ENCODE measurements around the gene CFL1.
"Not testable (repeated sequence)": the region's sequence is repeated elsewhere in the genome, so short reads cannot be mapped to it uniquely, and the experiment has no call there.

The CFL1 gene

DNA sequence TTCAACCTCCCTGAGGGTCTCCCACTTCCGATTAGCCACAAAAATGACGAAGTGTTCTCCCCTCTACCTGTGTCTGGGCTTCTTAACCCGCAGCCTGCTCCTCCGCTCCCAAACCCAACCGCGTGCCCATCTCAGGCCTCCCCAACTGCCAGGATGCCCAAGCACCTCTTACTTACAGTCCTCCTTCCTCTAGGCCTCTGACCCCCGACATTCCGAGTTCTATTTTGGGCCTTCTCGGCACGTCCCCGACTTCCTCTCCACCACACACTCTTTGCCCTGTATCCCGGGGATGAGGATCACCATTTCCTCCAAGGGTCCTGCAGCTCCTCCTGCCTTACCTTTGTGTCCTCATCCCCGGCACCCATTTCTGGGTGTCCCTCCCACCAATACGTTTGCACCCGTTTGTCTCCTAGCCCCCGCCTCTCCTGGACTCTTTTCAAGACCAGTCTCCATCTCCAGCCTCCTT is 1.9 kb upstream of the CFL1 start:
- peak in 1 of 3 donors; percentile 37 for DNase-seq (ENCODE audit: low read depth in 2 of 3, low spot score in 1 of 3)

DNA sequence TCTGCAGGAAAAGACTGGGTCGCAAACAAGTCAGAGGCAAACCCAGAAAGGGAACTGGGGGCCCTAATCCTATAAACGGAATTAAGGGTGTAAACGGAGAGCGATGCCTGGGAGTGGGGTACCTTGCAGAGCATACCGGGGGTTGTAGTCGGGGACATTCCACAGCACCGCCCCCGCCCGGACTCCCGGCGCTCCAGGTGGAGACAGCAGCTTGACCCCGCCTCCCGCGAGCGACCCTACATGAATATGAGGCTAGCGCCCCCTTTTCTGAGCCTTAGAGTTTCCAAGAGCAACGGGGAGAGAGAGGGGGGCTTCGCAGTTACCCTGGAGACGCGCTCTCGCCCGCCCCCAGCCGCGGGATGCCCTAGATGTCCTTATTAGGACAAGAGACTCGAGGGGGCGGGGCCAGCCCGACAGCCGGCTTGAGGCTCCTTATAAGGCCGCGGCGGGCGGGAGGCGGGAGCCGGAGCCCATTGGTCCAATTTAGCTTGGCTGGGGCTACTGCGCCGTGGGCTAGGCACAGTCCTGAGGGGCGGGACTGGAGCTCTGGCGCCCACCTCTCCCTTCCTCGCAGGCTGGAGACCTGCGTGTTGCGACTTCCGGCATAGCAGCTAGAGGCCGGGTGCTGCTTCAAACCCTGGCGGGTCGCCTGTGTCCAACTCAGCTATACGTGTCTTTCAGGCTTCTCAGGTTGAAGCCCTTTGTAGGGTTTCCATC is 1.3 kb upstream of the CFL1 start:
- DNase-seq (ENCODE audit: low read depth in 2 of 3, low spot score in 1 of 3): peak; percentile 93 to 99 (median 97)

DNA sequence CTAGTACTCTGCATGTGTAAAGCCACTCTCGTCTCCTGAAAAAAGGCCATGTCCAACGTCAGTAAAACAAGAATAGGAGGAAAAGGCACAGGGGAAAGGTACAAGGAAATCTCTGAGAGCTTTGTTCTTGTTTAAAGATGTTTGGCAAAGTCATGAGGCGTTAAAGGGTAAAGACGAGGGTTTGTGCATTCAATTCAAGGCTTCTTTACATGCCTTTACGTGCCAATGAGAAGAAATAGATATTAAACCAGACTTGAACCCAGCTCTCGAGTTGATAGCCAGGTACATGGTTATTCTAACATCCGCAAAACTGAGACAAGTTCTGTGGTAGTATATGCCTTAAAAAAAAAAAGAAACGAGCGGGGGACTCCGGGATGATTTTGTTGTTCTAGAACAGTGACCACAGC is 704 bp upstream of the CFL1 start:
- DNase-seq (ENCODE audit: low read depth in 2 of 3, low spot score in 1 of 3): no peak

DNA sequence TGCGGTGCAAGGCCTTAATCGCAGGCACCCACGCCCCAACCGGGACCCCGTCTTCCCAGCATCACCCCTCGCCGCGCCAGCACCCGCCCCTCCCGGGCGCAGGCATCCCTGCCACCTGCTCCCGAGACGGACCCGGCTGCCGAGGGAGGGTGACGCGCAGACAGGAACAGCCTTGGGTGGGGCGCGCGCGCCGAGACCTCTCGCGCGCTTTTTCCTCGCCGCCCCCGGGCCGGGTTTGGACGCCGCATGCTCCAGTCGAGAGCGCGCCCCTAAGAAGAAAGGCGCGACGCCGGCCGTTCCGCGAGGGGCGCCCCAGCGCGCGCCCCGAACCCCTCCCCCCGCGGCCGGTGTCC is 504 bp downstream of the CFL1 start:
- DNase-seq (ENCODE audit: low read depth in 2 of 3, low spot score in 1 of 3): peak in 1 of 3 donors; percentile 50

DNA sequence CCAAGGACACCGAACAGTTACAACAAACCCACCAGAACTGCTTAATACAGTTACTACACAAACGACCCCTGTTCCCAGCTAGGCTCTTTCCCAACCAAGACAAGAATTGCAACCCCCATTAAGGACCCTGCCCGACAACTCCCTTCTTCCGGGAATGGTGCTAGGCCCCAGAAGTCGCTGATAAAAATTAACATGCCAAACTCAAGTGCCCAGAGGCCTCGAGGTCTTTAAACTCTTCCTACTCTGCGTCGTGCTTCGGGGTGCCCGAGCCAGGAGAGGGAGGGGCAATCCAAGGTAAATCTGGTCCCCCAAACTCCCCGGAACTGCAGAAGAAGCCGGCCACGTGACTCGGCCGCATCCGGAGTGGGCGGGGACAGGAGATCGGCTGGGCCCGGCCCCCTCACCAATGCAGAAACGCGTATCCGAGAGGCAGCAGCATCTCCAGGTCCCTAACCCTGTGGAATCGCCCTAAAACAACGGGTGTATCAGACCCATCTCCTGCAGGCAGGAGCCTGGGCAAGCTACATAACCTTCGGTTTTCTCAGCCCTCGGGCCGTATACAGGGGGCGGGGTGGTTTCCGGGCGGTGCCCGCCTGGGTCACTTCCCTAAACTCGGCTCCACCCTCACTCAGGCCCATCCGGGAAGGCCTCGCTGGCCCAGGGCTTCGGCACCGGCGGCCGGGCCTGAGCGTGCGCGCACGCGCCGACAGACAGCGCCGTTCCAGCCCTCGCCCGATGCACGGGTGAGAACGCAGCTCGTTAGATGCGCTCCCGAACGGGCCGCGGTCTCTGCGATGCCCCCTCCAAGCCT is 1.1 kb downstream of the CFL1 start:
- DNase-seq (ENCODE audit: low read depth in 2 of 3, low spot score in 1 of 3): peak; percentile 65 to 77 (median 75)

DNA sequence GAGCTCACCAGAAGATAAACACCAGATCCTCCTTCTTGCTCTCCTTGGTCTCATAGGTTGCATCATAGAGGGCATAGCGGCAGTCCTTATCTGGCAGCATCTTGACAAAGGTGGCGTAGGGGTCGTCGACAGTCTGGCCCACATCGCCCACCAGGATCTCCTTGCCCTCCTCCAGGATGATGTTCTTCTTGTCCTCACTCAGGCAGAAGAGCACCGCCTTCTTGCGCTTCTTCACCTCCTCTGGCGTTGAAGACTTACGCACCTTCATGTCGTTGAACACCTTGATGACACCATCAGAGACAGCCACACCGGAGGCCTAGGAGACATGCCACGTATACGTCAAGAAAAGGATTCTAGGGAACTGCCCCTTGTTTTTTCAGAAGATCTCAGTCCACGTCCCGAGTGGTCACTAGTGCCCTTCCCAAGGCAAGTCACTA is 2.0 kb downstream of the CFL1 start:
- DNase-seq (ENCODE audit: low read depth in 2 of 3, low spot score in 1 of 3): no peak

DNA sequence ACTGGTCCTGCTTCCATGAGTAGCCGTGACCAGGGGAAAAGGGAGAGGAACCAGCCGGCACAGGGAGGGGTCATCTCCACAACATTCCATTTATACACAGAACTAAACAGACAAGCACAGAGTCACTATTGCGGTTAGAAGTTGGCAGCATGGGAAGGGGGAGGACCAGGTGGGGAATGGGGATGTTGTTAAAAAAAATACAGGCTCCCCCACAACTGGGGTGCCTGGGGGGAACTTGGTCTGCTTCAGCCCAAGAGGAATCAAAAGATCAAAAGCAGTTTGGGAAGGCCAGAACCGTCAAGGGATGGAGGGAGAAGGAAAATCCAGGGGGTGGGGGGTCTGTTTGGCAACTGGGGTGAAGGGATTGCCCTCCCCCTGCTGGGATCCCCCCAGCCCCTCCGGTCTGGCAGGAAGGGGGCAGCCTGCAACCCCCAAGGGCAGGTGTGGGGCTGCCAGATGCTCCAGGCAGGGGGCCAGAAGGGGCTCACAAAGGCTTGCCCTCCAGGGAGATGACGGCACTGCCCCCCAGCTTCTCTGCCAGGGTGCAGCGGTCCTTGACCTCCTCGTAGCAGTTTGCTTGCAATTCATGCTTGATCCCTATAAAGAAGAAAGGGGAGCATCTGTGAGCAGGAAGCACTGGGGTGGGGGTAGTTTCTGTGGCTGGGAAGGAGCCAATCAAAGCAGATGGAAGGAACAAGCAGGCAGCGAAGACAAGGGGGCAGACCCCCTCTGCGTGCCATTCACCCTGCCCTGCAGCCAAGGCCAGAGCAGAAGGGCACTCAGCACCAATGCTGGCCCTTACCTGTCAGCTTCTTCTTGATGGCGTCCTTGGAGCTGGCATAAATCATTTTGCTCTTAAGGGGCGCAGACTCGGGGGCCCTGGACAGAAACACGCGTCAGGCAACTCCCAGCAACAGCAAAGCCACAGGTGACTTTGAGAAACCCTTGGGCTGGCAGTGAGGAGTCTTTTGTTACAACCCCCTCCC is 2.8 kb downstream of the CFL1 start:
- DNase-seq (ENCODE audit: low read depth in 2 of 3, low spot score in 1 of 3): no peak

DNA sequence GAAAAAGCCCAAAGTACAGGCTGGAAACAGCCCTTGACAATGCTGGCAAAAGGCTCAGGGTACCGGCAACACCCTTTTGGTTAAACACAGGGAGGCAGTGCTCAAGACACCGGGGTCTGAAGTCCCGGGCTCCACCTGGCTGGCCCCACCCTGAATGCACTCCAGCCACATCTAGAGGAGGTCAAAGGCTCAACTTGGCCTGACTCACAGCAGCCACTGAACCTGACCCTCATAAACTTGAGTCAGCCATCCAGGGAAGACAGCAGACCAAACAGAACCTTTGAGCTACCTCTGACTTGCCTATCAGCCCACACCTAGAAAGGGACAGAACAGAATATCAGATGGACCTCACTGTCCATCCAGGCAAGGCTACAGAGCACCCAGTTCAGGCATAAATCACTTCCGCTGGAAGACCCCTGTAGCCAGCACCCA is 3.8 kb downstream of the CFL1 start:
- no peak for DNase-seq (ENCODE audit: low read depth in 2 of 3, low spot score in 1 of 3)

DNA sequence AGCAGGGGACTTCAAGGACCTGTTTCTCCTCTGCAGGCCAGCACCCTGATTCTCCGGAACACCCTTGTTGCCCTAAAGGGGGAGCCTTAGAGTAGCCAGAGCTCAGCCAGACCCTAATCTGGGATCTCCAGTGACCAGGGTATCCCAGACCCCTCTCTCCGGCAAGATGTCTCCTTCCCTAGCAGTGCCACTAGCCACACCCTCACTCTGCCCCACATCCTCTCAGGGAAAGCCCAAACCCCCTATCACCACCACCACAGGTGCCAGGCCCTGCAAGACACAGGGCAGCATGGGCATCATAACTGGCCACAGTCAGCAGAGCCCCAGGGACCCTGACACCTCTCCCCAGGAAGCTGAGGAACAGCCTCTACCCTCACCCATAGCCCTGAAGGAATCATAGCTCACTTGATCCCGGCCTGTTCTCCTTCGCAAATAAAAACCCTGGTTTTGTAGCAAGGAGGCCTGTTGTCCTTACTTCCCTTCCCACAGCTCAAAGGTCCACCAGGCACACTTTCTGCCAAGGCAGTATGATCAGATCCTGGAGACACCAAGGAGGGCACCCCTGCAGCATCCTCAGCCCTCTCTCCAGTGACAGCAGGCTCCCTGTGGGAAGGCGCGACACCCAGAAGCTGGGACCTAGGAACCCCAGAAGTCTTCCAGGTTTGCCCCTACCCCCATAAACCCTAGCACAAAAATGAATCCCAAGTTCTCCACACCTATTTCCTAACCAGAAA is 4.6 kb downstream of the CFL1 start:
- no peak for DNase-seq (ENCODE audit: low read depth in 2 of 3, low spot score in 1 of 3)

DNA sequence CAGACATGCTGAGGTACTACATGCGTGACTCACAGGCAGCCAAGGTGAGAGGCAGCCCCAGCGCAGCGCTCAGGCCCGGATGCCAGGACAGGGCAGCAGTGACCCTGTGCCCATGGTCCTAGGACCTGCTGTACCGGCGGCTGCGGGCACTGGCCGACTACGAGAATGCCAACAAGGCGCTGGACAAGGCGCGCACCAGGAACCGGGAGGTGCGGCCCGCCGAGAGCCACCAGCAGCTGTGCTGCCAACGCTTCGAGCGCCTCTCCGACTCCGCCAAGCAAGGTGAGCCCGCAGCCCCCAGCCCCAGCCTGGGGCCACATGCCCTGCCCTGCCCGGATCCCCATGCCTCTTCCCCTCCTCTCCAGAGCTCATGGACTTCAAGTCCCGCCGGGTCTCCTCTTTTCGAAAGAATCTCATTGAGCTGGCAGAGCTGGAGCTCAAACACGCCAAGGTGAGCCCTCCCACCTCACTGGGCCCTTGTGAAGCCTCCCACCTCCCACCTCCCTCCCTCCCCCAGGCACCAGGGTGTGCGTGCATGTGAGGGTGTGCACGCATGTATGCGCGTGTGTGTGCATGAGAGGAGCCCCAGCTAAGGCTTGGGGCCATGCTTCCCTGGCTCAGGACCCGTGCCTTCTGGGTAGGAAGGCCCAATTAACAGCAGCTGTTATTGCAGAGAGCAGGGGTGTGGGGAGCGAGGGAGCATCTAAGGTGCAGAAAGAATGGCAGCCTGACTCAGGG is 5.3 kb downstream of the CFL1 start:
- DNase-seq (ENCODE audit: low read depth in 2 of 3, low spot score in 1 of 3): no peak

DNA sequence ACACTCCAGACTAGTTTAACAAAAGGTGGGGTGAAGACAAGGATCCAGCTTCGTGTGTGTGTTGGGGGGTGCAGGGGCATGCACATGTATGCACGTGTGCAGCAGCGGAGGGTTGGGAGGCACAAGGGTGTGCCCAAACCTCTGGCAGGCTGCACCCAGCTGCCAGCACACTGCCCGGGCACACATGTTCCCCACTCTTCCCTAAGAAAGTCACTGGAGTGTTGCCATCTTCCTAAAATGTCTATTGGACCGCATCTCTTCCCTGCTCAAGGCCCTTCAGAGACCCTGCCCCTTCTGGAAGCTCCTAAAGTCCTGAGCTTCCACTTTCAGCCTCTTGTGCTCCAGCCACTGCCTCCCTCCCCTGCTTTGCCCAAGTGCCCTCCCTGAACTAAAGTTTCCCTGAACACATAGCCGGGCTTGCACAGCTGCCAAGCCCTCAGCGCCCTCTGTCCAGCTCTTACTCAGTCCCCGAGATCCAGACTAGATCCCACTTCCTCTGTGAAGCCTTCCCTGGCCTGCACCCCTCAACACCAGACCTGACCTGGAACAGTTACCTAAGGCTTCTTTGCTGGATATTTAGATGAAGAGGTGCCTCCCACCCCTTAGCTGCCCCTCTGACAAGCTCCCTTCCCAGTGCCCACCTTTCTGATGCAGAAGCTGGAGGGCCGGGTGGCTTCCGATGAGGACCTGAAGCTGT is 6.0 kb downstream of the CFL1 start:
- DNase-seq (ENCODE audit: low read depth in 2 of 3, low spot score in 1 of 3): no peak

DNA sequence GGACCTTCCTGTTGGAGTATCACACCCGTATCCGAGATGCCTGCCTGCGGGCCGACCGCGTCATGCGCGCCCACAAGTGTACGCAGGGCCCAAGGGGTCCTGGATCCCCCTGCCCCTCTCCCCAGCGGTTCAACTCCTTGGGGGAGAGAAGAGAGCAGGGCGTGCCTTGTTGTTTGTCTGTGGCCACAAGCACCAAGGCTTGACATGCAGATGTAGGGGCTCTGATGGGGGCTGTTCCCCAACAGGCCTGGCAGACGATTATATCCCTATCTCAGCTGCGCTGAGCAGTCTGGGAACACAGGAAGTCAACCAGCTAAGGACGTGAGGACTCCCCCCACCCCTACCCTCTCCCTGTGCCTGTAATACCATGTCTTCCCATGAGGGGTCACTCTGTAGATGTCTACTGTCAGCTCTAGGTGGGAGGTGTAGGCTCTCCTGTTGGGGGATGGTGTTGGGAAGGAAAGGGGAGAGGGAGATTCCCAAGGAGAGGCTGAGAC is 6.8 kb downstream of the CFL1 start:
- no peak for DNase-seq (ENCODE audit: low read depth in 2 of 3, low spot score in 1 of 3)

DNA sequence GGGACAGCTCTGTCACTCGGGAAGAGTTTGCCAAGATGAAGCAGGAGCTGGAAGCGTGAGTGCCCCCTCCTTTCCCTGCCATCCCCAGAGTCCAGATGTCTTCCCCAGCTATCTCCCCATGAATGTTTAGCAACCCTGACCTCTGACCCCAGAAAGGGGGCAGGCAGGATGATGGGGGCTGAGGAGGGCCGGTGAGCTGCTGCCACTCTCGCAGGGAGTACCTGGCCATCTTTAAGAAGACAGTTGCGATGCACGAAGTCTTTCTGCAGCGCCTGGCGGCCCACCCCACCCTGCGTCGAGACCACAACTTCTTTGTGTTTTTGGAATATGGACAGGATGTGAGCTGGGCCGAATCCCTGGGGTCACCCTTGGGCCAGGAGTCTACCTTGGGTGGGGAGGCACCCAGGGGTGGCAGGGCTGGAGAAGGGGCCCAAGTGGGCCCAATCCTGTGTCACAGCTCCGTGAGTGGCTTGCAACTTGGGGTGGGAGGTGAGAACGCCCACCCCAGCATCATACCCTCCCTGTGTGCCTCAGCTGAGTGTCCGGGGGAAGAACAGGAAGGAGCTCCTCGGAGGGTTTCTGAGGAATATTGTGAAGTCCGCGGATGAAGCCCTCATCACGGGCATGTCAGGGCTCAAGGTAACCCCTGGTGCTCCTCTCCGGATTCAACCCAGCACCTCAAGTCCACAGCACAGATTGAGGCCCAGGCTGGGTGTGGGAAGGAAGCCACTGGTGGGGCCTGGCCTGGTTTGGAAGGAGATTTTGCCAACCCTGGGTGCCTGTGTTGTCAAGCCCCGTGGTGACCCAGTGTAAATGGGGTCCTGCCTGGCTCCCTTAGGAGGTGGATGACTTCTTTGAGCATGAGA is 7.5 kb downstream of the CFL1 start:
- no peak for DNase-seq (ENCODE audit: low read depth in 2 of 3, low spot score in 1 of 3)

DNA sequence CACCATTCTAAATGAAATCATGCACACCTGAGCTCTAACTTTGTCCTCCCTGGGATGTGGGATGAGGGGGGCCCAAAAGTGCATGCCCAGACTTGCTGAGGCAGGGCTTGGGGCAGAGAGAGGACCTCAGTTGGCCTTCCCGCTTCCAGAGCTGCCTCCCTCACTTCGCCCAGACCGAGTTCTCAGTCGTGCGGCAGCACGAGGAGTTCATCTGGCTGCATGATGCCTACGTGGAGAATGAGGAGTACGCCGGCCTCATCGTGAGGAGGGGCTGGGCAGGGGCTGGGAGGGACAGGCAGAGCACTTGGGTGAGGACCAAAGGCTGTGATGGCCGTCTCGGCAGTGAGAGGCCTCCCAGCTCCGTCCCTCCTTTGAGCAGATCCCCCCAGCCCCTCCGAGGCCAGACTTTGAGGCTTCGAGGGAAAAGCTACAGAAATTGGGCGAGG is 8.2 kb downstream of the CFL1 start:
- DNase-seq (ENCODE audit: low read depth in 2 of 3, low spot score in 1 of 3): no peak

DNA sequence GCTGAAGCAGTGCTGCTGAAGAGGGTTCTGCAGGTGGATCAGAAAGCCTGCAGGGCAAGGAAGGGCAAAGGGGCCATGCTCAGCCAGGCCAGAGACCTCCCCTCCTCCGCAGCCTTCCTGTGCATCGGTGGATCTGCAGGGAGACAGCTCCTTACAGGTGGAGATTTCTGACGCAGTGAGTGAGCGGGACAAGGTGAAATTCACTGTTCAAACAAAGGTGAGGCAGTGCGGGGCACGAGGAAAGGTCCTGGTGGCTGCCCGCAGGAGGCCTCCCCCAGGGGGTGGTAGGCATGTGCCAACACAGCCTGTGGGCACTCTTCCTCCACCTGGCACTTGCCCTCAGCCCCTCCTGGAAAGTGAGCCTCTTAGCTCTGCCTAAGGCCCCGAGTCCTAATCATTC is 8.6 kb downstream of the CFL1 start:
- no peak for DNase-seq (ENCODE audit: low read depth in 2 of 3, low spot score in 1 of 3)

DNA sequence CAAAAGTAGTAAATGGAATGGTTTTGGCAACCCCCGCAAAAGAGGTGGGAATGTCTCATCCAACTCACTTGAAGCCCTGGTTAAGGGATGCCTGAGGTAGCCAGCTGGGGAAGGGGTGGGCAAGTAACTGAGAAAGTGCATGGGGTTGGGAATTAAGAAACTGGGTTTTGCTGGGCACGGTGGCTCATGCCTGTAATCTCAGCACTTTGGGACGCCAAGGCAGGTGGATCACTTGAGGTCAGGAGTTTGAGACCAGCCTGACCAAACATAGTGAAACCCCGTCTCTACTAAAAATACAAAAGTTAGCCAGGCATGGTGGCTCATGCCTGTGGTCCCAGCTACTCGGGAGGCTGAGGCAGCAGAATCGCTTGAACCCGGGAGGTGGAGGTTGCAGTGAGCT is 9.3 kb downstream of the CFL1 start:
- not testable (repeated sequence) for DNase-seq (ENCODE audit: low read depth in 2 of 3, low spot score in 1 of 3)

DNA sequence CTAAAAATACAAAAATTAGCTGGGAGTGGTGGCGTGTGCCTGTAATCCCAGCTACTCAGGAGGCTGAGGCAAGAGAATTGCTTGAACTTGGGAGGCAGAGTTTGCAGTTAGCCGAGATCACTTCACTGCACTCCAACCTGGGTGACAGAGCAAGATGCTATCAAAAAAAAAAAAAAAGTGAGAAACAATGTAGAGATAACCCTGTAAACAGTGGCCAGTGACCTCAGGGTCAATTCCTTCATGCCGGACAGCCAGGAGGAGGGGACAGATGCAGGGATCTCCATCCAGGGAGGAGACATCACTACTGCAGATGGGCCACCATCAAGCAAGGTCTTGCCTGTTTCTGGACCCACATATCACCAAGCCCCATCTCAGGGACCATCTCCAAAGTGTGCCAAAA is 10.2 kb downstream of the CFL1 start:
- DNase-seq (ENCODE audit: low read depth in 2 of 3, low spot score in 1 of 3): no peak

DNA sequence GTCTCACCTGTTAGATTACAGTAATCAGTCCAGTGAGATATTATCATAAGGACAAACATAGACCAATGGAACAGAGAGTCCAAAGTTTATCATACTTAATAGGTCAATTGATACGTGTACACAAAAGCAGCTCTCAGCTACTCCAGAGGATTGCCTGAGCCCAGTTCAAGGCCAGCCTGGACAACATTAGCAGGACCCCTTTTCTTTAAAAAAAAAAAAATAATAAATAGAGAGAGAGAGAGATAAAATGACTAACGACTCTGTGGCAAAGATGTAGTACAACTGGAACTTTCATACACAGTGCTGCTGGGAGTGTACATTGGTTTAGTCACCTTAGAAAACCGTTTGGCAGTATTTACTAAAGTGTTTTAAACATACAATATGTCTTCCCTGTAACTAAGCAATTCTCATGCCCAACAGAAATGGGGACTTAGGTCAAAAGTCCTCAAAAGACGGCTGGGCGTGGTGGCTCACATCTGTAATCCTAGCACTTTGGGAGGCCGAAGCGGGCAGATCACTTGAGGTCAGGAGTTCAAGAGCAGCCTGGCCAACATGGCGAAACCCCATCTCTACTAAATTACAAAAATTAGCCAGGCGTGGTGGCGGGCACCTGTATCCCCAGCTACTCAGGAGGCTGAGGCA is 13.6 kb downstream of the CFL1 start:
- DNase-seq (ENCODE audit: low read depth in 2 of 3, low spot score in 1 of 3): no peak

All from stimulated activated CD4-positive, alpha-beta T cell treated with anti-CD3 and anti-CD28 coated beads, Interleukin-12 subunit alpha, Interleukin-12 subunit beta, amount 100 ng/mL, for 48 hours (primary cell).